K562 (cell line): Measurements from ENCODE around the gene TNK2. TPM values are rescaled to one million over a fixed set of nuclear protein-coding genes. Genes with fewer than 3 reads are reported as not detected.

Source experiments
- ATAC-seq: fragments of 200-7000 bp; cut with Tn5 transposase; 3 replicates; pipeline ENCODE4 v1.9.1; 2020; ENCODE audit warnings: moderate library complexity
- BruUV-seq: library from RNA; stranded (reverse); fragments of 400-500 nt; replicated peaks from 2 replicates; lab custom pipeline; 2021; lab: Mats Ljungman, UMichigan
- CTCF ChIA-PET: fragments of 300-600 bp; formaldehyde crosslinking; extraction: SDS; loops from one replicate; lab custom pipeline; 2021; ENCODE audit warnings: low intra/inter-chr PET ratio; lab: Yijun Ruan, JAX
- POLR2A ChIA-PET: fragments of 300-600, 350-650 bp; sonication (Branson Sonifier 250); formaldehyde crosslinking; extraction: SDS; loops from one replicate; lab custom pipeline; 2021; ENCODE audit warnings: antibody characterized with exemption, inconsistent platforms; lab: Yijun Ruan, JAX
- DNase-seq, 4 experiments: peaks; one replicate each; pipeline versions ENCODE4 v3.0.0 to v3.0.0-alpha.2; 2011 to 2018; ENCODE audit warnings: low spot score in 3 of 4, mixed read lengths in 3 of 4; ENCODE audit errors: extremely low read depth in 1 of 4
- FAIRE-seq: peaks from 2 replicates; lab custom pipeline; 2011; peaks lifted over from hg19 to GRCh38; lab: Jason Lieb, UNC
- H2AFZ ChIP-seq: 2 replicates; pipeline ENCODE4 v1.6.0; 2011; ENCODE audit warnings: low read depth, low read length, control low read depth, inconsistent platforms
- H3K27ac ChIP-seq: fragments of 200-600 bp; 3 replicates; pipeline ENCODE4 v1.8.0; 2011; ENCODE audit warnings: low read depth, mild to moderate bottlenecking, control low read depth, inconsistent platforms, low read length, moderate library complexity, mixed read lengths; ENCODE audit errors: extremely low read depth
- H3K27me3 ChIP-seq, 2 experiments: fragments of 300-600 bp in 1 of 2; 2 replicates in 1 of 2; 3 replicates in 1 of 2; pipeline versions ENCODE4 v1.6.0 to v1.8.0; 2011; ENCODE audit warnings: inconsistent platforms in 2 of 2, low read length in 2 of 2, mild to moderate bottlenecking in 1 of 2, mixed read lengths in 1 of 2, moderate library complexity in 1 of 2; ENCODE audit not compliant: control insufficient read depth in 2 of 2, insufficient read depth in 2 of 2
- H3K36me3 ChIP-seq: fragments of 300-600 bp; 3 replicates; pipeline ENCODE4 v1.8.0; 2011; ENCODE audit warnings: mild to moderate bottlenecking, low read length, inconsistent platforms; ENCODE audit not compliant: control insufficient read depth, insufficient read depth
- H3K4me1 ChIP-seq, 2 experiments: fragments of 200-600 bp in 1 of 2; replicated peaks in 1 of 2; 2 replicates in 1 of 2; 3 replicates in 1 of 2; pipeline versions ENCODE4 v1.5.1 to v1.8.0; 2011; ENCODE audit warnings: inconsistent platforms in 2 of 2, low read length in 2 of 2, mild to moderate bottlenecking in 1 of 2, mixed read lengths in 1 of 2, moderate library complexity in 1 of 2; ENCODE audit not compliant: control insufficient read depth in 2 of 2, insufficient read depth in 2 of 2
- H3K4me2 ChIP-seq: 2 replicates; pipeline ENCODE4 v1.6.1; 2011; ENCODE audit warnings: low read length, control low read depth, inconsistent platforms, mixed read lengths; ENCODE audit not compliant: insufficient read depth
- H3K4me3 ChIP-seq: fragments of 200-600 bp; sonication (generic), shearing (Covaris generic); 2 replicates; pipeline ENCODE4 v1.5.1; 2016; ENCODE audit warnings: control low read depth, inconsistent platforms
- H3K79me2 ChIP-seq: fragments of 200-600 bp; 3 replicates; pipeline ENCODE4 v1.8.0; 2011; ENCODE audit warnings: low read length, inconsistent platforms; ENCODE audit not compliant: control insufficient read depth, insufficient read depth
- H3K9ac ChIP-seq, 2 experiments: 2 replicates each; pipeline versions ENCODE4 v1.6.0 to v1.6.1; 2011; ENCODE audit warnings: low read depth in 2 of 2, low read length in 2 of 2, control low read depth in 1 of 2, inconsistent platforms in 1 of 2, mild to moderate bottlenecking in 1 of 2, mixed read lengths in 1 of 2; ENCODE audit not compliant: insufficient read depth in 1 of 2
- H3K9me1 ChIP-seq: one replicate; pipeline ENCODE4 v1.6.0; 2011; ENCODE audit warnings: inconsistent platforms, mild to moderate bottlenecking, low read length, moderate library complexity; ENCODE audit not compliant: control insufficient read depth, insufficient read depth
- H3K9me3 ChIP-seq: replicated peaks from 2 replicates; pipeline ENCODE4 v1.5.1; 2011; ENCODE audit warnings: low read depth, low read length, inconsistent platforms; ENCODE audit not compliant: control insufficient read depth, insufficient read depth
- H4K20me1 ChIP-seq: replicated peaks from 2 replicates; pipeline ENCODE4 v1.6.1; 2011; ENCODE audit warnings: low read length, inconsistent platforms, mixed read lengths; ENCODE audit not compliant: control insufficient read depth, insufficient read depth
- BMI1 ChIP-seq: fragments of 150-350 bp; IDR thresholded peaks from 2 replicates; pipeline ENCODE4 v1.6.1; 2014; ENCODE audit warnings: low read length
- DNMT1 ChIP-seq: fragments of 450-650 bp; IDR thresholded peaks from 2 replicates; pipeline ENCODE4 v1.6.1; 2016; ENCODE audit warnings: antibody characterized with exemption, mild to moderate bottlenecking
- ETV6 ChIP-seq, 3 experiments: fragments of 150-350 bp in 1 of 3; sonication (generic) in 1 of 3; formaldehyde crosslinking in 1 of 3; IDR thresholded peaks; 2 replicates each; pipeline versions ENCODE4 v1.6.1 to v1.8.0; 2014 to 2022; ENCODE audit warnings: borderline replicate concordance in 2 of 3, low read depth in 2 of 3, antibody characterized with exemption in 1 of 3, low read length in 1 of 3, mild to moderate bottlenecking in 1 of 3, missing genetic modification reagents in 1 of 3
- EZH2 ChIP-seq: IDR thresholded peaks from 2 replicates; pipeline ENCODE4 v1.6.1; 2012; ENCODE audit warnings: low read depth, mild to moderate bottlenecking, inconsistent platforms, low read length, borderline replicate concordance
- FOSL1 ChIP-seq: fragments of 200-800 bp; sonication (Bioruptor generic); conservative IDR thresholded peaks from 2 replicates; pipeline ENCODE4 v1.6.1; 2016; ENCODE audit warnings: missing genetic modification characterization, missing compliant biosample characterization
- FUS ChIP-seq: fragments of 200-400 bp; formaldehyde crosslinking; optimal IDR thresholded peaks from 2 replicates; pipeline ENCODE3; 2017; ENCODE audit warnings: low read depth, low read length
- HMG20A ChIP-seq: fragments of 450-650 bp; formaldehyde crosslinking; conservative IDR thresholded peaks from 2 replicates; pipeline ENCODE4 v1.4.0; 2020; ENCODE audit warnings: mild to moderate bottlenecking, mixed read lengths
- NCOA1 ChIP-seq: fragments of 450-650 bp; IDR thresholded peaks from 2 replicates; pipeline ENCODE4 v1.6.1; 2016; ENCODE audit warnings: low read depth
- NFE2 ChIP-seq: IDR thresholded peaks from 2 replicates; pipeline ENCODE4 v1.6.1; 2014; ENCODE audit warnings: antibody characterized with exemption, low read depth
- PHB ChIP-seq: fragments of 250-450 bp; sonication (Bioruptor Pico); IDR thresholded peaks from 2 replicates; pipeline ENCODE4 v1.5.0; 2021
- PML ChIP-seq: IDR thresholded peaks from 2 replicates; pipeline ENCODE4 v1.6.1; 2012; ENCODE audit warnings: low read length, inconsistent platforms
- SIN3A ChIP-seq, 2 experiments: fragments of 150-350 bp in 1 of 2; IDR thresholded peaks; 2 replicates each; pipeline ENCODE4 v1.6.1; 2011 to 2016; ENCODE audit warnings: borderline replicate concordance in 2 of 2, low read depth in 2 of 2, low read length in 2 of 2, mild to moderate bottlenecking in 2 of 2, moderate library complexity in 2 of 2; ENCODE audit not compliant: control insufficient read depth in 1 of 2
- SMARCA4 ChIP-seq: fragments of 450-650 bp; IDR thresholded peaks from 2 replicates; pipeline ENCODE4 v1.6.1; 2016
- ZBTB7A ChIP-seq: IDR thresholded peaks from 2 replicates; pipeline ENCODE4 v1.6.1; 2011; ENCODE audit warnings: low read depth, mild to moderate bottlenecking, low read length, moderate library complexity, borderline replicate concordance; ENCODE audit not compliant: control insufficient read depth
- ZC3H4 ChIP-seq: sonication (generic); formaldehyde crosslinking; IDR thresholded peaks from 2 replicates; pipeline ENCODE4 v1.9.0; 2021; ENCODE audit warnings: missing genetic modification reagents, borderline replicate concordance
- WGBS: fragments of 100-300 bp; shearing (Covaris generic); methylation state at CpG from one replicate; pipeline ENCODE4 v1.1.6; 2016; ENCODE audit warnings: low coverage, mixed read lengths; ENCODE audit not compliant: insufficient coverage; ENCODE audit errors: missing lambda C conversion rate; 5-methylcytosine and 5-hydroxymethylcytosine counted together
- in situ Hi-C: fragments of 300-500 bp; cut with MboI; formaldehyde crosslinking; loops from 4 replicates; pipeline ENCODE4 v1.15.0; 2018; ENCODE audit warnings: inconsistent platforms, mixed read lengths
- intact Hi-C: fragments of 100-400 bp; cut with micrococcal nuclease; formaldehyde crosslinking; loops from 2 replicates; pipeline ENCODE4 v1.14.2; 2022
- polyA plus RNA-seq, 8 experiments: library from polyadenylated mRNA; depleted of rRNA in 4 of 8; stranded (reverse) in 5 of 8; unstranded in 3 of 8; fragments of >200 nt; fragmentation: Nextera tagmentation in 2 of 8; fragmentation: Illumina TruSeq in 1 of 8; extraction: Ambion mirVana in 2 of 8; extraction: Trizol in 1 of 8; gene quantifications; 2 replicates each; pipeline versions ENCODE4 v1.2.1 to v1.2.3, GENCODE V29; 2011 to 2014; ENCODE audit warnings: inconsistent platforms in 1 of 8, missing spikeins in 1 of 8
- total RNA-seq, 7 experiments: library from RNA; depleted of rRNA in 6 of 7; stranded (reverse); fragments of >200 nt in 6 of 7; fragmentation: Illumina TruSeq in 2 of 7; extraction: Trizol in 2 of 7; gene quantifications; 2 replicates each; pipeline versions ENCODE4 v1.2.1 to v1.2.3, GENCODE V29; 2011 to 2021; ENCODE audit warnings: low replicate concordance in 1 of 7
- TF ChIP-seq, protein P1 (sequence below), 2 experiments: fragments of 200-800 bp in 1 of 2; sonication (Bioruptor generic) in 1 of 2; sonication (generic) in 1 of 2; formaldehyde crosslinking in 1 of 2; IDR thresholded peaks in 1 of 2; conservative IDR thresholded peaks in 1 of 2; 2 replicates each; pipeline versions ENCODE4 v1.5.0 to v1.6.1; 2016 to 2020; ENCODE audit warnings: missing compliant biosample characterization in 1 of 2, missing genetic modification characterization in 1 of 2, missing genetic modification reagents in 1 of 2
- TF ChIP-seq, protein P2 (sequence below): fragments of 250-450 bp; sonication (Bioruptor Pico); IDR thresholded peaks from 2 replicates; pipeline ENCODE4 v1.5.0; 2021
- TF ChIP-seq, protein P3 (sequence below): fragments of 200-800 bp; sonication (Bioruptor generic); IDR thresholded peaks from 2 replicates; pipeline ENCODE4 v1.6.1; 2017; ENCODE audit warnings: missing genetic modification characterization, missing compliant biosample characterization

The TNK2 gene
- total and polyA plus RNA-seq, 9 of the 15 experiments (the other 6 are each of a cell fraction or from before 2014, with no cell fraction given) = 0.03 to 33.8 (median 6.5) TPM

DNA sequence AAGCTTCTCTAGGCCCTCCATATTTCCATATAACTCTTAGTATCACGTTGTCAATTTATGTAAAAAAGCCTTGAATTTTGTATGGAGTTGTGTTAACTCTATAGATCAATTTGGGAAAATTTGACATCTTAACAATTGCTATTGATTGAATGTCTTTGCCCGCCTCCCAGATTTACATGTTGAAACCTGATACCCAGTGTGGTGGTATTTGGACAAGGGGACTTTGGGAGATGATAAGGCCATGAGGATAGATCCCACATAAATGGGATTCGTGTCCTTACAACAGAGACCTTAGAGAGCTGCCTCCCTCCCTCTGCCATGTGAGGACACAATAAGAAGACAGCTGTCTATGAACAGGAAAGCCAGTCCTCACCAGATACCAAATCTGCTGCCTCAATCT, 21.1 kb upstream of the TNK2 start (continued):
- TF ChIP-seq NCOA1 (no peak), BMI1 (no peak), HMG20A (CRISPR knock-in tag) (no peak), PHB (CRISPR knock-in tag) (no peak), ETV6 (IDR thresholded peaks at IDR 0.05; ENCODE audit: borderline replicate concordance in 1 of 2, low read depth in 2 of 2, low read length in 1 of 2) (no peak), ETV6 (CRISPR knock-in tag; IDR thresholded peaks at IDR 0.05; ENCODE audit: borderline replicate concordance) (no peak), EZH2 (no peak), PML (no peak), FUS (no peak)
- TF ChIP-seq, protein P1, sequence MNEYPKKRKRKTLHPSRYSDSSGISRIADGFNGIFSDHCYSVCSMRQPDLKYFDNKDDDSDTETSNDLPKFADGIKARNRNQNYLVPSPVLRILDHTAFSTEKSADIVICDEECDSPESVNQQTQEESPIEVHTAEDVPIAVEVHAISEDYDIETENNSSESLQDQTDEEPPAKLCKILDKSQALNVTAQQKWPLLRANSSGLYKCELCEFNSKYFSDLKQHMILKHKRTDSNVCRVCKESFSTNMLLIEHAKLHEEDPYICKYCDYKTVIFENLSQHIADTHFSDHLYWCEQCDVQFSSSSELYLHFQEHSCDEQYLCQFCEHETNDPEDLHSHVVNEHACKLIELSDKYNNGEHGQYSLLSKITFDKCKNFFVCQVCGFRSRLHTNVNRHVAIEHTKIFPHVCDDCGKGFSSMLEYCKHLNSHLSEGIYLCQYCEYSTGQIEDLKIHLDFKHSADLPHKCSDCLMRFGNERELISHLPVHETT (CRISPR knock-in tag; conservative IDR thresholded peaks at IDR 0.05 in 1 of 2, IDR thresholded peaks at IDR 0.05 in 1 of 2) = no peak

DNA sequence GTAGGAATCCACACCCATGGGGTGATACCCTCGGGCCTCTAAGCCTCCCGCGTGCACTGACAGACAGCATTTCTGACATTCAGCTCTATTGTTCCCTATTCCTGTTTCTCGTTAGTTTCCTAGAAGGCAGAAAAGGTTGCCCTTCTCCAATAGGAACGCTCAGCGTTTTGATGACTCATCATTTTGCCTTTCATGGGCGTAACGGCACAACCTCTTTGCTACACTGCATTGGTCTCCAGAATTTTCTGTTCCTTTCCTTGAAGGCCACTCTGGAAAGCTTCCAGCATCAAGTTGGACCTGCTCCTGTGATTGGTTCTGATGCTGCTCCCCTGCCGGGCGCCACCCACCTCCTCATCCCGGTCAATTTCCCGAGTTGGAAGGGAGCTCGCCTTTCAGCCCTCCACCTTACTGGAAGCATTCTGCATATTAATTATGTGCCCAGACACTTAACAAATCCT, 13.0 kb upstream of the TNK2 start:
- in situ Hi-C loops (no loop called here), intact Hi-C loops (no loop called here)
- DNase-seq (peak; percentile 26 to 64 (median 38)), FAIRE-seq (peak; percentile 84), ATAC-seq (peak; percentile 74)
- Histone ChIP-seq H3K27me3 (peaks cover 9 to 14% of the 10 kb centered on the region in 2 experiments), H3K9me3 (no peaks in the 10 kb centered on the region), H2AFZ (peak overlapping the region; percentile 83), H3K9ac (peak overlapping the region in 1 of 2 experiments; percentile 6; a peak in 1 of 4 replicates), H3K4me2 (peak overlapping the region; percentile 34), H3K79me2 (no peaks in the 10 kb centered on the region), H3K9me1 (no peaks in the 10 kb centered on the region), H3K27ac (no peak overlapping the region), H3K4me1 (peaks cover 9 to 11% of the 10 kb centered on the region in 2 experiments; a peak in 4 of 5 replicates), H3K4me3 (no peak overlapping the region), H4K20me1 (no peaks in the 10 kb centered on the region), H3K36me3 (no peaks in the 10 kb centered on the region)
- 24% methylated on average over 13 of the region's 13 CpGs for WGBS
- ChIA-PET POLR2A (interaction anchor here (1.2 to 1.3 kb wide), 2 partner anchors 10 to 11 kb away, joined by 3 to 6 read pairs; no protein-coding TSS in a partner anchor), CTCF (no interaction called here)
- BruUV-seq = no TSS peak
- TF ChIP-seq ZBTB7A = no peak
- TF ChIP-seq SMARCA4 = 0 out of 2 replicates have a peak, but pooled peaks have one; percentile 26
- TF ChIP-seq DNMT1 = no peak
- TF ChIP-seq ZC3H4 (CRISPR knock-in tag) = no peak
- TF ChIP-seq NFE2 = peak; percentile 88
- TF ChIP-seq, protein P2, sequence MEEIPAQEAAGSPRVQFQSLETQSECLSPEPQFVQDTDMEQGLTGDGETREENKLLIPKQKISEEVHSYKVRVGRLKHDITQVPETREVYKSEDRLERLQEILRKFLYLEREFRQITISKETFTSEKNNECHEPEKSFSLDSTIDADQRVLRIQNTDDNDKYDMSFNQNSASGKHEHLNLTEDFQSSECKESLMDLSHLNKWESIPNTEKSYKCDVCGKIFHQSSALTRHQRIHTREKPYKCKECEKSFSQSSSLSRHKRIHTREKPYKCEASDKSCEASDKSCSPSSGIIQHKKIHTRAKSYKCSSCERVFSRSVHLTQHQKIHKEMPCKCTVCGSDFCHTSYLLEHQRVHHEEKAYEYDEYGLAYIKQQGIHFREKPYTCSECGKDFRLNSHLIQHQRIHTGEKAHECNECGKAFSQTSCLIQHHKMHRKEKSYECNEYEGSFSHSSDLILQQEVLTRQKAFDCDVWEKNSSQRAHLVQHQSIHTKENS = no peak
- TF ChIP-seq FOSL1 (tag) = peak; percentile 78
- TF ChIP-seq, protein P3, sequence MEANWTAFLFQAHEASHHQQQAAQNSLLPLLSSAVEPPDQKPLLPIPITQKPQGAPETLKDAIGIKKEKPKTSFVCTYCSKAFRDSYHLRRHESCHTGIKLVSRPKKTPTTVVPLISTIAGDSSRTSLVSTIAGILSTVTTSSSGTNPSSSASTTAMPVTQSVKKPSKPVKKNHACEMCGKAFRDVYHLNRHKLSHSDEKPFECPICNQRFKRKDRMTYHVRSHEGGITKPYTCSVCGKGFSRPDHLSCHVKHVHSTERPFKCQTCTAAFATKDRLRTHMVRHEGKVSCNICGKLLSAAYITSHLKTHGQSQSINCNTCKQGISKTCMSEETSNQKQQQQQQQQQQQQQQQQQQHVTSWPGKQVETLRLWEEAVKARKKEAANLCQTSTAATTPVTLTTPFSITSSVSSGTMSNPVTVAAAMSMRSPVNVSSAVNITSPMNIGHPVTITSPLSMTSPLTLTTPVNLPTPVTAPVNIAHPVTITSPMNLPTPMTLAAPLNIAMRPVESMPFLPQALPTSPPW (CRISPR knock-in tag) = no peak
- TF ChIP-seq SIN3A (IDR thresholded peaks at IDR 0.05; ENCODE audit: borderline replicate concordance in 2 of 2, control insufficient read depth in 1 of 2, low read depth in 2 of 2, low read length in 2 of 2) = no peak
